ENCODE results near the gene UBALD2.
"Not testable (repeated sequence)": the region's sequence is repeated elsewhere in the genome, so short reads cannot be mapped to it uniquely, and the experiment has no call there.

The UBALD2 gene

DNA sequence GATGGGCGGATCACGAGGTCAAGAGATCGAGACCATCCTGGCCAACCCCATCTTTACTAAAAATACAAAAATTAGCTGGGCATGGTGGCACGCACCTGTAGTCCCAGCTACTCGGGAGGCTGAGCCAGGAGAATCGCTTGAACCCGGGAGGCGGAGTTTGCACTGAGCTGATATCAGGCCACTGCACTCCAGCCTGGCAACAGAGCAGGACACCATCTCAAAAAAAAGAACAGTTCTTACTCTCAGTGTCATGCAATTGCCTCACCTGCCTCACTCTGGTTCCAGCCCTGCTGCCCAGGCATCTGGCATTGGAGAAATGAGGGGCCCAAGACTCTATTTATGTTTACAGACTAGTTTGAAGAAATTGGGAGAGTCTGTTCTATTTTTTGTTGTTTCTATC is 20.4 kb upstream of the UBALD2 start:
- DNase-seq (ENCODE audit: low read depth in 2 of 2): not testable (repeated sequence)

DNA sequence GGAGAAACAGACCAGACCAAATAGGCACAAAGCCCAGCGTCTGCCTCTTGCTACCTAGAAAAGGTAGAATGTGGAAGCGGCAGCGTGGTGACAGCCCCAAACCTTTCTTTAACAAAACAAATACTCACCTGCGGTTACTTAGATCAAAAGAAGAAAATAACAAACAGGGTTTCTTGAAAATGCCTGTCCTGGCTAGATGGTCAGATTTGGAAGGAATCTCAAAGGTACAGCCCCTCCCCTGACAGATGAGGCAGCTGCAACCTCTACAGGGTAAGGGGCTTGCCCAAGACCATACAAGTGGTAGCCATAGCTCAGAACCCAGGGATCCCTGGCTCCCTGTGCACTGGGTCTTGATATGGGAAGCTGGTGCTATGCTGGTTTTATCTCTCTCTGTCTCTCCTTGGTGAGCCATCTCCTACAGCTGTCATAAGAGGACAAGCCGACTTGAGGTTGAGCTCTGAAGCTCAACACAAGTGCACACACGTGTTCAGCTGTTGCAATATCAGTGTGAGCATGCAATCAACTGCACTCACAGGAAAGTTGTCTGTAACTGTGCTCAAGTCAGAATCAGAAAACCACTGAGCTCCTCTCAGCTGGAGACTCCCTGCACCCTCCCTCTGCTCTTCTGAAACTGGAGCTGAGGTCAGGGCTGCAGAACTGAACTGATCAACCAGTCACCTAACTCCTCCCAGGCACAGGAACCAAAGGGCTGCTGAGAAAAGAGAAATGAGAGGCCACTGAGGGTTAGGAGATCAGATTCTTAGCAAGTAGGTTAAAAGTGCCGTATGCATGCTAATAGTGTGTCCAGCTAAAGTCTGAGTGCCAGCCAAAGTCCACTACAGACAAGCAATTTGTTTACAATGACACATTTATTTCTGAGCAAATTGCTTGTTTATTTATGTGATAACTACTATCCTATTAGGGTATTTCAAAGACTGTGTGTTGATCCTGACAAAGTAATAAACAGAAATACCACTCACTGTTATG is 18.8 kb upstream of the UBALD2 start:
- no peak for DNase-seq (ENCODE audit: low read depth in 2 of 2)

DNA sequence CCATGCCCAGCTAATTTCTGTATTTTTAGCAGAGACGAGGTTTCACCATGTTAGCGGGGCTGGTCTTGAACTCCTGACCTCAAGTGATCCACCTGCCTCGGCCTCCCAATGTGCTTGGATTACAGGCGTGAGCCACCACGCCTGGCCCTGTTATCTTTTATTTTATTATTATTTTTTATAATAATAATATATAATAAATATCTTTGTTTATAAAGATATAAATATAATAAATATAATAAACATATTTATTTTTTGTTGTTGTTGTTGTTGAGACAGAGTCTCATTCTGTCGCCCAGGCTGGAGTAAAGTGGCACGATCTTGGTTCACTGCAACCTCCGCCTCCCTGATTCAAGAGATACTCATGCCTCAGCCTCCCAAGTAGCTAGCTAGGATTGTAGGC is 17.8 kb upstream of the UBALD2 start:
- DNase-seq (ENCODE audit: low read depth in 2 of 2): no peak

DNA sequence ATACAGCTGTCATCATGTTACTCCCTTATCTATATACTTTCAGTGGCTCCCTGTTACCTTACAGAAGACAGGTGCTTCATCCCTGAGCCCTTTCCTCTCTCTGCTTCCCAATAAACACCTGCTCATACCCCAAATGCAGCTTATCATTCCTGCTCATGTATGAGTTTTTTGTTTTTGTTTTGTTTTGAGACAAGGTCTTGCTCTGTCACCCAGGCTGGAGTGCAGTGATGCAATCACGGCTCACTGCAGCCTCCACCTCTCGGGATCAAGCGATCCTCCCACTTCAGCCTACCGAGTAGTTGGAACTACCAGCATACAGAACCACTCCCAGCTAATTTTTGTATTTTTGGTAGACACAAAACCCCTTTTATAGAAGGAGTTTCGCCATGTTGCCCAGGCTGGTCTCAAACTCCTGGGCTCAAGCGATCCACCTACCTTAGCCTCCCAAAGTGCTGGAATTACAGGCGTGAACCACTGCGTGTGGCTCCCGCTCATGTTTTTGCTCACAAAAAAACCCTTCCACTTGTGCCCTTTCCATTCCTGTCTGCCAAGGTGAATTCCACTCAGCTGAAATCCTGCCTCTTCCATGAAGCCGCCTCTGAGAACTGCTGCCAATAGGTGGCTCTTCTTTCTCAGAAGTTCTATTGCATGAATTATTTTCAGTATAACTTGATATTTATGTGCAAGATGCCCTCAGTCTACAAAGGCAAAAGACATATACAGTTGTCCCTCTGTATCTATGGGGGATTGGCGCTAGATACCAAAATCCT is 16.9 kb upstream of the UBALD2 start:
- DNase-seq (ENCODE audit: low read depth in 2 of 2): no peak

DNA sequence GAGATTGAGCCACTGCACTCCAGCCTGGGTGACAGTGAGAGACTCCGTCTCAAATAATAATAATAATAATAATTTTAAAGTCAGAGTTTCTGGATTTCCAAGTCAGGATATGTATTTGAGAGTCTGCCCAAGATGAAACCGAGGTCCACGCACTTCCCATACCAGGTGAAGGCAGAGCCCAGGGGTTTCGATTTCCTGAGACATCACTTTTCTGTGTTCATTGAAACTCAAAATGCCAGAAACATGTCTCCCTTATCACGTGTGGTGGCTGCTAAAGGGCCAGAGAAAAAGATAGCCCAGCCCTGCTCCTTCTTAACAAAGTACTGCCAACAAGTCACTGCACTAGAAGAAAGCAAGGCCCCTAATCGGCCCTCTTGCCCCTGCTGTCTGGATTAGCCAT is 15.0 kb upstream of the UBALD2 start:
- DNase-seq (ENCODE audit: low read depth in 2 of 2): no peak

DNA sequence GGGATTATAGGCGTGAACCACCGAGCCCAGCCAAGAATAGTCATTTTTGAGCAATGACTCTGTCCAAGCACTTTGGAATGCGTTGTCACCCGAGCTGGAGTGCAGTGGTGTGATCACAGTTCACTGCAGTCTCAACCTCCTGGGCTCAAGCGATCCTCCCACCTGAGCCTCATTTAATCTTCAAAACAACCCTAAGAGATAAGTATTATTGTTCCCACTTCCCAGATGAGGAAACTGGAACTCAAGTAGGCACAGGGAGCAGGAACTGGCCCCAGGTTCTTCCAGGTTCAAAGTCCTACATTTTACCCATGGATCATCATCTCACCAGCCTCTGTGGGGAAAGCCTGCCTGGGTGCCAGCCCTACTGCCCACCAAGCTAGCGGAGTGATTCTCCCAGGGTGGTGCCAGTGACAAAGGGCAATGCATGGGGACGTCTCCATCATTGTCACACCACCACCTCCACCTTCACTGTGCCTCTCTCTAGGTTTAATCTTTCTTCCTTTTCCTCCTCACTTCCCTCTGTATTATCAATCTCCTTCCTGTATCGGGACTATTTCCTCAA is 13.6 kb upstream of the UBALD2 start:
- DNase-seq (ENCODE audit: low read depth in 2 of 2): no peak

DNA sequence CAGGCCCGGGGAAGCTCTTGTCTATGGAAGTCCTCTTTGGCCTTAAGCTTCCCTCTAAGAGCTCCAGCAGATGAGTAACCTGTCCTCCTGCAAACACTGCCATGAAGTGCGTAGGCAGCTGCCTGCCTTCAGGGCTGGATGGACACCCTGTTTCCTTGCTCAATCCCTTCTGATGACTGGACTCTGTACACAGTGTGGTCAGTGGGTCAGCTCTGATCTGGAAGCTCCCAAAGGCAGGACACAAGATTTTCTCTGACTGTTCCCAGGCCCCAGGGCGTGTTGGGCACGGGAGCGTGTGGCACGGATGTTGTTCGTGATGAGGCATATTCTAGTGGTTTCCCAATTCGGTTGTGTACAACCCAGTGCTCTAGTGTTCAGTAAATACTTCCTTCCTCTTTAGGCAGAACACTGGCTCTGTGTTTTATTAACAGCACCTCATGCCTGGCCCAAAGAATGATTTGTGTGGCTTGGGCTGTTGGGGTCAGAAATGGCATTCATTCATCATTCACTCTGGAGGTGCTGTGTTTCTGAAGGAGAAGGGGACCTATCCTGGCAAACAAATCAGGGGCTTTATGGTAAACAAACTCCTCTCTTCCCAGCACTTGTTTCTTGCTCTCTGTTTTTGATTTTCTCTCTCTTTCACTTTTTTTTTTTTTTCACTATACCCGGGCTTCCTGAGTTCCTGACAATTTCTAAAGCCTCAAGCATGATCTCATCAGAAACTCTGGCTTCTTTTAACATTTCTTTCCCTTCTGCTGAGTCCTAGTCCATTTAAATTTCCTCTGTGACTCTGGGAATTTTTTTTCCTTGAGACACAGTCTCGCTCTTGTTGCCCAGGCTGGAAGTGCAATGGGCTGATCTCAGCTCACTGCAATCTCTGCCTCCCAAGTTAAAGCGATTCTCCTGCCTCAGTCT is 12.9 kb upstream of the UBALD2 start:
- no peak for DNase-seq (ENCODE audit: low read depth in 2 of 2)

DNA sequence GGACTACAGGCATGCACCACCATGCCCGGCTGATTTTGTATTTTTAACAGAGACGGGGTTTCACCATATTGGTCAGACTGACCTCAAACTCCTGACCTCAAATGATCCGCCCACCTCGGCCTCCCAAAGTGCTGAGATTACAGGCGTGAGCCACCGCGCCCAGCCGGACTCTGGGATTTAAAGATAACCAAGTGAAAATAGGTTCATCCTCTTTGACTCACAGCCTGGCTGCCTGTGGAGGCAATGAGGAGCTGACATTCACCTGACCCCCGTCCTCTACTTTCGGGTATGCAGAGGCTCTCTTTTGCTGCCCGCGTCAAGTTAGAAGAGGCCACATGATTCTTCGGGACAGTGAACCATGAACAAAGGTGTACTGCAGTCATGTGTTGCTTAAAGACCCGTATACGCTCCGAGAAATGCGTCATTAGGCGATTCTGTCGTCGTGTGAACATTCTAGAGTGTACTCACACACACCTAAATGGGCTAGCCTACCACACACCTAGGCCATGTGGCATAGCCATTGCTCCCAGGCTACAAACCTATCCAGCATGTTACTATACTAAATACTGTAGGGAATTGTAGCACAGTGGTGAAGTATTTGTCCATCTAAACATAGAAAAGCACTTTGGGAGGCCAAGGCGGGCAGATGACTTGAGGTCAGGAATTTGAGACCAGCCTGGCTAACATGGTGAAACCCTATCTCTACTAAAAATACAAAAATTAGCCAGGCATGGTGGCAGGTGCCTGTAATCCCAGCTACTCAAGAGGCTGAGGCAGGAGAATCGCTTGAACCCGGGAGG is 12.0 kb upstream of the UBALD2 start:
- DNase-seq (ENCODE audit: low read depth in 2 of 2): not testable (repeated sequence)

DNA sequence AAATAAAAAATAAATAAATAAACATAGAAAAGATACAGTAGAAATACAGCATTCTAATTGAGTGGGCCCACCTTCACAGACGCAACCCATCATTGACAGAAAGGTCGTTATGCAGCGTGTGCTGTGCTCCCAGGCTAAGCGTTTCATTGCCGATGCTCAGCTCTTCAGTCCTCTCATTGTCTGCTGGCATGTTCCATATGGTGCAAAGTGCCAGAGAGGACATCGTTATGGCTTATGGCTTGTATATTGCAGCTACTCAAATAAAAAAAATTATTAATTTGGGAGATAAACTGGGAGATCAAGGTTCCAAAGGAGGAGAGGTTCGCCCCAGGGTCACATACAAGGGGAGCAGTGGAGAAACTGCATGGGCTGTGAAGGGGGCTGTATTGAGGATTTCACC is 11.3 kb upstream of the UBALD2 start:
- no peak for DNase-seq (ENCODE audit: low read depth in 2 of 2)

DNA sequence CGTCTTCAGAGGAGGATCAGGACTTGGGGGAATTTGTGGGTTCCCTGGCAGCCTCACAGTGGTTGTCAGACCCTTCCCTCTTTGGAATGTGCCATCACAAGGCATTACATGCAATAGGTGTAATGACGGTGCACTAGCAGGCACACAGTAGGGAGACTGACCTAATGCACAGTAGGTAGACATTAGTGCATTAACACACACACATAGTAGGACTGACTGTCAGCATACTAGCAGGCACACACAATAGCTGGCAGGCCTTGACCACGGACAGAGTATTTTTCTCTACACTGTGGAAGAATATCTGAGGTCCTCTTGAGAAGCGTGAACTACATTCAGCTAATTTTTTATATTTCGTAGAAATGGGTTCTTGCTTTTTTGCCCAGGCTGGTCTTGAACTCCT is 10.9 kb upstream of the UBALD2 start:
- DNase-seq (ENCODE audit: low read depth in 2 of 2): no peak

DNA sequence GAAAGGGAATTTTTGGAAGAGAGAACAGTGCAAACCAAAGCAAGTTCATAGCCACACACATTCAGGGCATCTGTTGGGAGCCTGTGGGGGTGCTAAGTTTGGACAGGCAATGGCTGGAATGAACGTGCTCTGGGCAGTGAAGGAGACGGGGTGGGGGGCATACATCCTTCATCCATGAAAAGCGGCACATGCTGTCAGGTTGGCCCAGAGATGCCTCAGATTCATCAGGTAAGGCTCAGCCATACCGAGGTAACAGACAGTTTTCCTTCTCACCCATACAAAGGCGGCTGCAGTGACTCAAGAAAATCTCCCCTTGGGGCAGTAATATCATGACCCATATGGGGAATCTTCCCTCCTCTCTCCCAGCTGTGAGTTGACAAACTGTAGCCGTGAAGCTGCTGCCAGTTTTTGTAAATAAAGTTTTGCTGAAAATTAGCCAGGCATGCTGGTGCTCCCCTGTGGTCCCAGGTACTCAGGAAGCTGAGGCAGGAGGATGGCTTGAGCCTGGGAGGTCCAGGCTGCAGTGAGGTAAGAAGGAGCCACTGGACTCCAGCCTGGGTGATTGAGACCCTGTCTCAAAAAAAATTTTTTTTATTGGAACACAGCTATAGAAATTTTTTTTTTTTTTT is 9.2 kb upstream of the UBALD2 start:
- DNase-seq (ENCODE audit: low read depth in 2 of 2): no peak

DNA sequence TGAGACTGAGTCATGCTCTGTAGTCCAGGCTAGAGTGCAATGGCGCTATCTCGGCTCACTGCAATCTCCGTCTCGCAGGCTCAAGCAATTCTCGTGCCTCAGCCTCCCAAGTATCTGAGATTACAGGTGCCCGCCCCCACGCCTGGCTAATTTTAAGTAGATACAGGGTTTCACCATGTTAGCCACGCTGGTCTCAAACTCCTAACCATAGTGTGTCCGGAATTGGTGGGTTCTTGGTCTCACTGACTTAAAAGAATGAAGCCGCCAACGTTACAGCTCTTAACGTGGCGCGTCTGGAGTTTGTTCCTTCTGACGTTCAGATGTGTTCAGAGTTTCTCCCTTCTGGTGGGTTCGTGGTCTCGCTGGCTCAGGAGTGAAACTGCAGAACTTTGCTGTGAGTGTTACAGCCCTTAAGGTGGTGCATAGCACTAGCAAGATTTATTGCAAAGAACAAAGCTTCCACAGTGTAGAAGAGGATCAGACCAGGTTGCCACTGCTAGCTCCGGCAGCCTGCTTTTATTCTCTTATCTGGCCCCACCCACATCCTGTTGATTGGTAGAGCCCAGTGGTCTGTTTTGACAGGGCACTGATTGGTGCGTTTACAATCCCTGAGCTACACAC is 8.6 kb upstream of the UBALD2 start:
- not testable (repeated sequence) for DNase-seq (ENCODE audit: low read depth in 2 of 2)

DNA sequence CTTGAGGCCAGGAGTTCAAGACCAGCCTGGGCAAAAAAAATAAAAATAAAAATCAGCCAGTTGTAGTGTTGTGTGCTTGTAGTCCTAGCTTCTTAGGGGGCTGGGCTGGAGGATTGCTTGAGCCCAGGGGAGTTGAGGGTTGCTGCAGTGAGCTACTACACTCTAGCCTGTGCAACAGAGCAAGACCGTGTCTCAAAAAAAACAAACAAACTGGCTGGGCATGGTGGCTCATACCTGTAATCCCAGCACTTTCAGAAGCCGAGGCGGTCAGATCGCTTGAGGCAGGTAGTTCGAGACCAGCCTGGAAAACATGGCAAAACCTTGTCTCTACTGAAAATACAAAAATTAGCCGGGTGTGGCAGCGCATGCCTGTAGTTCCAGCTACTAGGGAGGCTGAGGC is 4.9 kb upstream of the UBALD2 start:
- no peak for DNase-seq (ENCODE audit: low read depth in 2 of 2)

DNA sequence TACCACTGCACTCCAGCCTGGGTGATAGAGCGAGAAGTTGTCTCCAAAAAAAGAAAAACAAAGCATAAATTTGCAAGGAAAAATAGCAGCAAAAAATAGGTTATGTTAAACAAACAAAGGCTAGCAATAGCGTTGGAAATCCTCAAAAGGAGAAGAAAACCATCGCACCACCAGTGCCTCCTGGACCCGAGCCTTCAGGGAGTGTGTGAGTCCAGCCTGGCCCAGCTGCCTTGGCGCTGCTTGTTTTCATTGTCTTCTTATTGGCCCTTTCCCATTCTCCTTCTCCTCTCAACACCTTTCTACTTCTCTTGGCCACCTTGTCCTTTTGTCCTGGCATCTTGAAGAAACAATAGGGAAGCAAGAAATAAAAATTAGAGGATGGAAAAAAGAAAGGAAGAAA is 4.5 kb upstream of the UBALD2 start:
- no peak for DNase-seq (ENCODE audit: low read depth in 2 of 2)

DNA sequence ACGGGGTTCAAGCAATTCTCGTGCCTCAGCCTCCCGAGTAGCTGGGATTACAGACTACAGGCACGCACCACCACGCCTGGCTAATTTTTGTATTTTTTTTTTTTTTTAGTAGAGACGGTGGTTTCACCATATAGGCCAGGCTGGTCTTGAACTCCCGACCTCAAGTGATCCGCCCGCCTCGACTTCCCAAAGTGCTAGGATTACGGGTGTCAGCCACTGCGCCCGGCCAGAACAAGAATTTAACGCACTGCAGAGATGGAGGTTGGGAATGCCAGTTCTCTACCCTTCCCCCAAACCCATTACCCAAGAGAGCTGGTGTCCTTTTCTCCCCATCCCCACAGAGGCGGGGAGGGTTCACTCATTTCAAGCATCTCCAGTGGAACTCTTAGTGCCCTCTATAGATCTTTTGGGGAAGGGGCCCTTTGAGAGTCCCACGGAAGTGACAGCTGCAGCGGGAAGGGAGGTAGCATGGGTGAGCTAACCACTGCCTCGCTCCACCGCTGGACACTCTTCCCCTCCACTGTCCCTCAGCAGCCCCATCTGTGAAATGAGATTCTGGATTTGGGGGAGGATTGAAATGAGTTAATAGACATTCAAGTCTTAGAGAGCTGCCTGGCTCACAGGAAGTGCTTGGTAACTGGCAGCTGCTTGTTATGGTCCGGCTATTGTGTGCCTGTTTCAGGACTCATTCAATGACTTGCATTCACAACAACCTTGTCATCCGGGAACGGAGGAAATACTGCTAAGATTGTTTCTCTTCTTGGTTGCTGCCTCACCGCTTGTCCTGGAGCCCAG is 3.5 kb upstream of the UBALD2 start:
- DNase-seq (ENCODE audit: low read depth in 2 of 2): no peak

DNA sequence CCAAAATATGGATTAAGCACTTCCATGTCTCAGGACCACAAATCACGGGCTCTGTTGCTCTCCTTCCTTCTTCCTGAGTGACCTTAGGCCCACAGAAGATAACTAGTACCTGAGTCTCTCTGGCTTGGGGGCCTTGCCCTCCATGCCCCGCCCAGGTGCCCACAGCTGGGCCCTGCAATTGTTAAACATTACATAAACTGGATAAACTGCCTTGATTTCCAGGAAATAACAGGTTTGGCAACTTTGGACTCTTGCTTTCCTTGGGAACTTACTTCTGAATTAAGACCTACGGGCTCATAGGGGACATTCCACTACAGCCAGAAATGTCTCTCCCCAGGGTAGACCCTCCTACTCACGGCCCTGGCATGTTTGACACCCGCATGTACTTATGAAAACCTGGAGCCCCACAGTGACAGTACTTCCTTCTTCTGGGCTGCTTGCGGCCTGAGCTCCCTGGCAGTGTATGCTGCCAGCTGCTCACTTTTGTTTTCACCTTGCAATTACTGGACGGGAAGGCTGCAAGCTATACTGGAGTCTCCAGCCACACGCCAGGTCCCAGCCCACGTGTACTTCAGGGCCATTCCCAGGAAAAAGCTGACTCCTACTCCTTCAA is 2.3 kb upstream of the UBALD2 start:
- DNase-seq (ENCODE audit: low read depth in 2 of 2): no peak

DNA sequence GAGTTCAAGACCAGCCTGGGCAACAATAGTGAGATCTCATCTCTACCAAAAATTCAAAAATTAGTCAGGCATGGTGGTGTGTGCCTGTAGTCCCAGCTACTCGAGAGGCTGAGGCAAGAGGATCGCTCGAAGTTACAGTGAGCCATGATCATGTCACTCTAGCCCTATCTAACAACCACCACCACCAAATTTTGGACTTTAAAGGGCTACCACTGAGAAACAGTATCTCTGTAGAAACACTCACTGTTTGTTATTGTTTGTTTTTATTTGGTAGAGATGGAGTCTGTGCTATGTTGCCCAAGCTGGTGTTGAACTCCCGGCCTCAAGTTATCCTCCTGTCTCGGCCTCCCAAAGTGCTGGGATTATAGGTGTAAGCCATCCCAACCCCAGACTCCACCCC is 1.3 kb upstream of the UBALD2 start:
- no peak for DNase-seq (ENCODE audit: low read depth in 2 of 2)

DNA sequence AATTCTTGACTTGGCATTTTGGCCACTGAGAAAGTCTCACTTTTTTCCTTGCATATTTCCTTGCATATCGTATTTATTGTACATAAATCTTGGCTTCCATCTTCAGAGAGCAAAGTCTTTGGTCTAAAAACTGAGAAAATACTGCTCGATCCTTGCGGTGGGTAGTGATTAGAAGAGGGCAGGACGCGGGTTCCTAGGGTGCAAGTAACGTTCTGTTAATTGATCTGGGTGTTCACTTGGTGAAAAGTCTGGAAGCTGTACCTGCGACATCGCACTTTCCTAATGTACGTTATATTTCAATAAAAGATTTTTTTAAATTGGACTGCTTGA is 758 bp upstream of the UBALD2 start:
- no peak for DNase-seq (ENCODE audit: low read depth in 2 of 2)
